ENCODE results near the gene IRAK2. TPM values are rescaled to one million over a fixed set of nuclear protein-coding genes. Genes with fewer than 3 reads are reported as not detected.

Gene IRAK2
- total RNA-seq, 1 donor from 2014 or later, result 0.26 TPM

DNA sequence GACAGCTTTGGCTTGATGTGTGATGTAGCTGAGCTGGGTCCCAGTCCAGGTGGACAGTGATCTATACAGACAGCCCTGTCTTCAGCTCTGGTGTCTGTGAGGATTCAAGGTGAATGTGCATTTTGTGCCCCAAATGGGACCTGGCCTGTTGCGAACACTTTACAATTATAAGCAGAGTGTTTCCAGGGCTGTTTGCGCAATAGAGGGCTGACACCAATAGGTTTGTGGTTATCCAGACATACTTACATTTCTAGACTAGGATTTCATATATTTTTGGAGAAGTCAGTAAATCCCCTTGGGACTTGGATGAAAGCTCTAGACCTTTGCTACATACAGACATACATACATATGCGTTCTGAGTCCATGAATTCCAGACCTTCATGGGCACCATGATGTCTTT is 79.3 kb downstream of the IRAK2 start:
- Histone ChIP-seq H3K4me3 (no peak overlapping the region), H3K79me2 (ENCODE audit: low read depth) (peaks cover 3% of the 10 kb centered on the region), H2AFZ (replicated peaks) (no peak overlapping the region), H3K4me2 (no peak overlapping the region), H3K36me3 (no peaks in the 10 kb centered on the region), H3K27ac (no peak overlapping the region), H4K20me1 (ENCODE audit: low read depth) (no peaks in the 10 kb centered on the region), H3K27me3 (no peaks in the 10 kb centered on the region), H3K9me3 (ENCODE audit: low read depth) (no peaks in the 10 kb centered on the region), H3K9ac (no peak overlapping the region), H3F3A (ENCODE audit: low read depth) (peaks cover 6% of the 10 kb centered on the region), H3K4me1 (no peaks in the 10 kb centered on the region)
- no peak overlapping the region for H3K27ac Mint-ChIP-seq
- H3K9me3 Mint-ChIP-seq, result peaks cover 20% of the 10 kb centered on the region
- H3K36me3 Mint-ChIP-seq, result no peaks in the 10 kb centered on the region
- H3K27me3 Mint-ChIP-seq (ENCODE audit: insufficient read depth, low read depth), result peaks cover 10% of the 10 kb centered on the region
- no peak for DNase-seq (ENCODE audit: low spot score)
- peaks cover 12% of the 10 kb centered on the region for H3K4me1 Mint-ChIP-seq
- H3K4me3 Mint-ChIP-seq, result no peak overlapping the region
- TF ChIP-seq EZH2phosphoT487 (IDR thresholded peaks at IDR 0.05), result no peak
- TF ChIP-seq EZH2 (IDR thresholded peaks at IDR 0.05), result no peak
- TF ChIP-seq, protein P1, sequence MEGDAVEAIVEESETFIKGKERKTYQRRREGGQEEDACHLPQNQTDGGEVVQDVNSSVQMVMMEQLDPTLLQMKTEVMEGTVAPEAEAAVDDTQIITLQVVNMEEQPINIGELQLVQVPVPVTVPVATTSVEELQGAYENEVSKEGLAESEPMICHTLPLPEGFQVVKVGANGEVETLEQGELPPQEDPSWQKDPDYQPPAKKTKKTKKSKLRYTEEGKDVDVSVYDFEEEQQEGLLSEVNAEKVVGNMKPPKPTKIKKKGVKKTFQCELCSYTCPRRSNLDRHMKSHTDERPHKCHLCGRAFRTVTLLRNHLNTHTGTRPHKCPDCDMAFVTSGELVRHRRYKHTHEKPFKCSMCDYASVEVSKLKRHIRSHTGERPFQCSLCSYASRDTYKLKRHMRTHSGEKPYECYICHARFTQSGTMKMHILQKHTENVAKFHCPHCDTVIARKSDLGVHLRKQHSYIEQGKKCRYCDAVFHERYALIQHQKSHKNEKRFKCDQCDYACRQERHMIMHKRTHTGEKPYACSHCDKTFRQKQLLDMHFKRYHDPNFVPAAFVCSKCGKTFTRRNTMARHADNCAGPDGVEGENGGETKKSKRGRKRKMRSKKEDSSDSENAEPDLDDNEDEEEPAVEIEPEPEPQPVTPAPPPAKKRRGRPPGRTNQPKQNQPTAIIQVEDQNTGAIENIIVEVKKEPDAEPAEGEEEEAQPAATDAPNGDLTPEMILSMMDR (IDR thresholded peaks at IDR 0.05), result no peak

DNA sequence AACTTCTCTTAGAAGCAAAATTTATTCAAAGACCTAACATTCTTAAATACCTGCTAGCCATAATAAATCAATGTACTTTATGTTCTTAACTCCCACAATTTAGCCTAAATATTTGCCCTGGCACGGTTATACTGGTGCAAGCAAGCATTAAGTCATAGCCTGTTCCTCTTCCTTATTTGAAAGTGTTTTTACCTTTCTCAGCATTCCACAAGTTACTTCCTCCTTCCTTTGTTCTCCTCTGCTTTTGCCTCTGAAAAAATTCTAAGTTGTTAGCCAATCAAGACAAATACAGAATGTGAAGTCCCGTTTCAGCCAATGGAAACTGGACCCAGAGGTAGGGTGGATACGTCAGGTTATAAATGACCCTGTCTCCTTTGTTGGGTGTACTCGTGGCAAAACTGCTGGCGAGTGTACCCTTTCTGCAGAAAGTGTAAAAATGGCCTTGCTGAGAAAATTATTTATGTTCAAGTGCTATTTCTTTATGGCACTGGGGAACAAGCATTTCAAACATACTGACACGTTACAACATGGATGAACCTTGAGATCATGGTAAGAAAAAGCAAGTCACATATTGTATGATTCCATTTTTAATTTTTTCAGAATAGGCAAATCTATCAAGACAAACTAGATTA is 80.5 kb downstream of the IRAK2 start:
- H3K4me1 Mint-ChIP-seq, result peaks cover 21% of the 10 kb centered on the region
- peaks cover 7% of the 10 kb centered on the region for H3F3A ChIP-seq (ENCODE audit: low read depth)

DNA sequence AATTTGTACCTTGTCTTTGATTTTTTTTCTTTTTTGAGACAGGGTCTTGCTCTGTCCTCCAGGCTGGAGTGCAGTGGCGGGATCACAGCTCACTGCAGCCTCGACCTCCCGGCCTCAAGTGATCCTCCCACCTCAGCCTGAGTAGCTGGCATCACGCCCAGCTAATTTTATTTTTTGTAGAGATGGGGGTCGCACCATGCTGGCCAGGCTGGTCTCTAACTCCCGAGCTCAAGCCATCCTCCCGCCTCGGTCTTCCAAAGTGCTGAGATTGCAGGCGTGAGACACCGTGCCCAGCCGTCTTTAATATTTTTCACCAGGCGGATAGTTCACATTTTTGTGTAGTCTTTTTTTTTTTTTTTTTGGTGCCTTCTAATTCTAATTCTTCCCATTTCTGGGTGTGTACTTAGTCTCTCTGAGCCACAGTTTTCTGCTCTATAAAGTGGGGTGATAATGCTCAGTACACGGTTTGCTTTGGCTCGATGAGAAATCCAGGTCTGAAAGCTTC is 83.0 kb downstream of the IRAK2 start:
- Histone ChIP-seq H3K4me2 (peak overlapping the region; percentile 41), H2AFZ (replicated peaks) (no peak overlapping the region), H3K4me1 (peaks cover 14% of the 10 kb centered on the region), H4K20me1 (ENCODE audit: low read depth) (no peaks in the 10 kb centered on the region), H3K4me3 (peak overlapping the region; percentile 73), H3F3A (ENCODE audit: low read depth) (peaks cover 7% of the 10 kb centered on the region), H3K9me3 (ENCODE audit: low read depth) (no peaks in the 10 kb centered on the region), H3K27me3 (no peaks in the 10 kb centered on the region), H3K9ac (no peak overlapping the region), H3K27ac (no peak overlapping the region), H3K79me2 (ENCODE audit: low read depth) (peaks cover 36% of the 10 kb centered on the region), H3K36me3 (no peaks in the 10 kb centered on the region)
- TF ChIP-seq, protein P1 (IDR thresholded peaks at IDR 0.05), result no peak
- no peak for TF ChIP-seq EZH2phosphoT487 (IDR thresholded peaks at IDR 0.05)
- no peak for TF ChIP-seq EZH2 (IDR thresholded peaks at IDR 0.05)
- peaks cover 9% of the 10 kb centered on the region for H3K36me3 Mint-ChIP-seq
- H3K27ac Mint-ChIP-seq, result peak overlapping the region; percentile 25
- H3K4me1 Mint-ChIP-seq, result peaks cover 27% of the 10 kb centered on the region
- peaks cover 6% of the 10 kb centered on the region for H3K27me3 Mint-ChIP-seq (ENCODE audit: insufficient read depth, low read depth)
- no peak for DNase-seq (ENCODE audit: low spot score)
- peaks cover 20% of the 10 kb centered on the region for H3K9me3 Mint-ChIP-seq
- peak overlapping the region; percentile 83 for H3K4me3 Mint-ChIP-seq

More for the DNA sequence above, 80.5 kb downstream of the IRAK2 start:
- Mint-ChIP-seq H3K27ac (no peak overlapping the region), H3K27me3 (ENCODE audit: insufficient read depth, low read depth) (peaks cover 8% of the 10 kb centered on the region), H3K4me3 (no peak overlapping the region), H3K36me3 (peaks cover 3% of the 10 kb centered on the region), H3K9me3 (peaks cover 20% of the 10 kb centered on the region)
- no peak overlapping the region for H3K4me2 ChIP-seq
- H3K9me3 ChIP-seq (ENCODE audit: low read depth), result no peaks in the 10 kb centered on the region
- H3K36me3 ChIP-seq, result no peaks in the 10 kb centered on the region
- no peak overlapping the region for H2AFZ ChIP-seq (replicated peaks)
- no peak overlapping the region for H3K27ac ChIP-seq
- peaks cover 14% of the 10 kb centered on the region for H3K79me2 ChIP-seq (ENCODE audit: low read depth)
- H3K9ac ChIP-seq, result no peak overlapping the region
- H3K27me3 ChIP-seq, result no peaks in the 10 kb centered on the region
- peaks cover 8% of the 10 kb centered on the region for H3K4me1 ChIP-seq
- no peak for TF ChIP-seq EZH2phosphoT487 (IDR thresholded peaks at IDR 0.05)
- TF ChIP-seq, protein P1 (IDR thresholded peaks at IDR 0.05), result no peak
- TF ChIP-seq EZH2 (IDR thresholded peaks at IDR 0.05), result no peak
- no peak overlapping the region for H3K4me3 ChIP-seq
- H4K20me1 ChIP-seq (ENCODE audit: low read depth), result no peaks in the 10 kb centered on the region
- DNase-seq (ENCODE audit: low spot score), result no peak
